NCI-H226 (cell line): ENCODE results near the gene CNOT9.
"Not testable (repeated sequence)": the region's sequence is repeated elsewhere in the genome, so short reads cannot be mapped to it uniquely, and the experiment has no call there.

ENCODE experiments used
- DNase-seq: peaks from one replicate; pipeline ENCODE4 v3.0.0-alpha.2; 2015

The CNOT9 gene

GRCh38 chr2:218568190-218569037 is at the start of gene CNOT9, which contains the start of gene USP37:
Gene CNOT9, plus strand, starts transcription at chr2:218568839. Its CDS starts 116 bp downstream, at chr2:218568955.
Gene USP37, minus strand, starts transcription at chr2:218568351. Its CDS starts 9,698 bp downstream, at chr2:218558653.
- peak; percentile 83 for DNase-seq

GRCh38 chr2:218518876-218519275 is 49.8 kb upstream of the CNOT9 start:
- no peak for DNase-seq

GRCh38 chr2:218523651-218524050 is 45.0 kb upstream of the CNOT9 start:
- DNase-seq = no peak

- DNase-seq = not testable (repeated sequence)
These were observed 40.2 kb upstream of the CNOT9 start for GRCh38 chr2:218528409-218528808.

GRCh38 chr2:218529990-218530389 is 38.6 kb upstream of the CNOT9 start:
- DNase-seq = no peak

GRCh38 chr2:218536804-218537494 is 31.7 kb upstream of the CNOT9 start:
- DNase-seq = no peak

- DNase-seq = no peak
These were observed 28.6 kb upstream of the CNOT9 start for GRCh38 chr2:218540015-218540414.

GRCh38 chr2:218546012-218546411 is 22.6 kb upstream of the CNOT9 start:
- DNase-seq = no peak

GRCh38 chr2:218547511-218547910 is 21.1 kb upstream of the CNOT9 start:
- no peak for DNase-seq

- no peak for DNase-seq
These were observed 20.7 kb upstream of the CNOT9 start for GRCh38 chr2:218547978-218548377.

- not testable (repeated sequence) for DNase-seq
These were observed 14.4 kb upstream of the CNOT9 start for GRCh38 chr2:218554225-218554624.

- no peak for DNase-seq
These were observed 13.1 kb upstream of the CNOT9 start for GRCh38 chr2:218555527-218555926.

- DNase-seq = no peak
These were observed 10.7 kb upstream of the CNOT9 start for GRCh38 chr2:218557941-218558340.

- DNase-seq = no peak
These were observed 9.7 kb upstream of the CNOT9 start for GRCh38 chr2:218558986-218559385.

GRCh38 chr2:218564056-218564455 is 4.6 kb upstream of the CNOT9 start:
- DNase-seq = no peak

GRCh38 chr2:218566296-218566695 is 2.3 kb upstream of the CNOT9 start:
- no peak for DNase-seq

- no peak for DNase-seq
These were observed 846 bp upstream of the CNOT9 start for GRCh38 chr2:218567797-218568189.

GRCh38 chr2:218569038-218569431 is 396 bp downstream of the CNOT9 start:
- DNase-seq = peak; percentile 44

GRCh38 chr2:218569661-218570500 is 1.2 kb downstream of the CNOT9 start:
- no peak for DNase-seq

GRCh38 chr2:218570850-218571249 is 2.2 kb downstream of the CNOT9 start:
- no peak for DNase-seq

GRCh38 chr2:218576854-218577253 is 8.2 kb downstream of the CNOT9 start:
- DNase-seq = no peak

- no peak for DNase-seq
These were observed 9.0 kb downstream of the CNOT9 start for GRCh38 chr2:218577482-218578220.
